HEK293 (cell line): ENCODE measurements around the gene AKT2.

ENCODE experiments used
- GLI4 ChIP-seq: fragments of 450-650 bp; formaldehyde crosslinking; IDR thresholded peaks from 2 replicates; pipeline ENCODE4 v1.5.1; 2016; ENCODE audit warnings: missing biosample characterization, missing genetic modification characterization
- KLF10 ChIP-seq: fragments of 450-650 bp; IDR thresholded peaks from 2 replicates; pipeline ENCODE4 v1.5.1; 2018; ENCODE audit warnings: missing biosample characterization, mild to moderate bottlenecking, missing genetic modification characterization
- MEIS1 ChIP-seq: sonication (generic); formaldehyde crosslinking; IDR thresholded peaks from 2 replicates; pipeline ENCODE4 v1.8.1; 2022; ENCODE audit warnings: missing genetic modification reagents, mild to moderate bottlenecking, borderline replicate concordance
- SP7 ChIP-seq: fragments of 450-650 bp; formaldehyde crosslinking; IDR thresholded peaks from 2 replicates; pipeline ENCODE4 v1.5.1; 2016; ENCODE audit warnings: missing biosample characterization, missing genetic modification characterization
- ZBTB17 ChIP-seq: fragments of 450-650 bp; formaldehyde crosslinking; IDR thresholded peaks from 2 replicates; pipeline ENCODE4 v1.5.1; 2016; ENCODE audit warnings: missing biosample characterization, missing genetic modification characterization
- ZBTB20 ChIP-seq: fragments of 450-650 bp; formaldehyde crosslinking; IDR thresholded peaks from 2 replicates; pipeline ENCODE4 v1.5.1; 2016; ENCODE audit warnings: missing biosample characterization, missing genetic modification characterization
- ZNF114 ChIP-seq: fragments of 450-650 bp; formaldehyde crosslinking; IDR thresholded peaks from 2 replicates; pipeline ENCODE4 v1.5.0; 2017; ENCODE audit warnings: missing biosample characterization, missing genetic modification characterization
- ZNF121 ChIP-seq: fragments of 450-650 bp; formaldehyde crosslinking; IDR thresholded peaks from 2 replicates; pipeline ENCODE4 v1.5.1; 2016; ENCODE audit warnings: missing biosample characterization, missing genetic modification characterization
- ZNF169 ChIP-seq: fragments of 450-650 bp; formaldehyde crosslinking; IDR thresholded peaks from 2 replicates; pipeline ENCODE4 v1.5.1; 2016; ENCODE audit warnings: missing biosample characterization, missing genetic modification characterization
- ZNF184 ChIP-seq: fragments of 450-650 bp; IDR thresholded peaks from 2 replicates; pipeline ENCODE4 v1.5.1; 2018; ENCODE audit warnings: missing biosample characterization, mild to moderate bottlenecking, missing genetic modification characterization
- ZNF221 ChIP-seq: fragments of 450-650 bp; formaldehyde crosslinking; IDR thresholded peaks from 2 replicates; pipeline ENCODE4 v1.5.1; 2017; ENCODE audit warnings: missing biosample characterization, missing genetic modification characterization, borderline replicate concordance
- ZNF324 ChIP-seq: fragments of 450-650 bp; formaldehyde crosslinking; IDR thresholded peaks from 2 replicates; pipeline ENCODE4 v1.5.1; 2016; ENCODE audit warnings: missing biosample characterization, missing genetic modification characterization
- ZNF354C ChIP-seq: fragments of 450-650 bp; formaldehyde crosslinking; IDR thresholded peaks from 2 replicates; pipeline ENCODE4 v1.5.1; 2016; ENCODE audit warnings: missing biosample characterization, missing genetic modification characterization, low read depth, borderline replicate concordance
- ZNF426 ChIP-seq: fragments of 450-650 bp; formaldehyde crosslinking; IDR thresholded peaks from 2 replicates; pipeline ENCODE4 v1.5.1; 2017; ENCODE audit warnings: missing biosample characterization, missing genetic modification characterization, mild to moderate bottlenecking, inconsistent platforms, moderate library complexity
- ZNF768 ChIP-seq: fragments of 450-650 bp; formaldehyde crosslinking; IDR thresholded peaks from 2 replicates; pipeline ENCODE4 v1.5.1; 2018; ENCODE audit warnings: missing biosample characterization, mild to moderate bottlenecking, missing genetic modification characterization
- ZNF791 ChIP-seq: fragments of 450-650 bp; formaldehyde crosslinking; IDR thresholded peaks from 2 replicates; pipeline ENCODE4 v1.5.1; 2016; ENCODE audit warnings: missing biosample characterization, missing genetic modification characterization
- ZNF830 ChIP-seq: fragments of 450-650 bp; IDR thresholded peaks from 2 replicates; pipeline ENCODE4 v1.5.0; 2018; ENCODE audit warnings: missing biosample characterization, missing genetic modification characterization, low read depth, mild to moderate bottlenecking, moderate library complexity
- TF ChIP-seq, protein P1 (sequence below): fragments of 450-650 bp; formaldehyde crosslinking; IDR thresholded peaks from 2 replicates; pipeline ENCODE4 v1.5.1; 2016; ENCODE audit warnings: missing biosample characterization, missing genetic modification characterization
- TF ChIP-seq, protein P2 (sequence below): fragments of 450-650 bp; formaldehyde crosslinking; IDR thresholded peaks from 2 replicates; pipeline ENCODE4 v1.5.1; 2016; ENCODE audit warnings: missing biosample characterization, missing genetic modification characterization
- TF ChIP-seq, protein P3 (sequence below): fragments of 450-650 bp; formaldehyde crosslinking; IDR thresholded peaks from 2 replicates; pipeline ENCODE4 v1.5.1; 2016; ENCODE audit warnings: missing biosample characterization, missing genetic modification characterization
- TF ChIP-seq, protein P4 (sequence below): fragments of 450-650 bp; formaldehyde crosslinking; IDR thresholded peaks from 2 replicates; pipeline ENCODE4 v1.5.1; 2017; ENCODE audit warnings: missing biosample characterization, missing genetic modification characterization
- TF ChIP-seq, protein P5 (sequence below): fragments of 450-650 bp; formaldehyde crosslinking; conservative IDR thresholded peaks from 2 replicates; pipeline ENCODE4 v1.5.1; 2016; ENCODE audit warnings: low read depth, missing biosample characterization, missing genetic modification characterization
- TF ChIP-seq, protein P6 (sequence below): fragments of 450-650 bp; formaldehyde crosslinking; IDR thresholded peaks from 2 replicates; pipeline ENCODE4 v1.5.1; 2017; ENCODE audit warnings: missing biosample characterization, mild to moderate bottlenecking, missing genetic modification characterization, moderate library complexity
- TF ChIP-seq, protein P7 (sequence below): fragments of 450-650 bp; formaldehyde crosslinking; IDR thresholded peaks from 2 replicates; pipeline ENCODE4 v1.5.1; 2016; ENCODE audit warnings: missing biosample characterization, missing genetic modification characterization

AKT2 gene

DNA sequence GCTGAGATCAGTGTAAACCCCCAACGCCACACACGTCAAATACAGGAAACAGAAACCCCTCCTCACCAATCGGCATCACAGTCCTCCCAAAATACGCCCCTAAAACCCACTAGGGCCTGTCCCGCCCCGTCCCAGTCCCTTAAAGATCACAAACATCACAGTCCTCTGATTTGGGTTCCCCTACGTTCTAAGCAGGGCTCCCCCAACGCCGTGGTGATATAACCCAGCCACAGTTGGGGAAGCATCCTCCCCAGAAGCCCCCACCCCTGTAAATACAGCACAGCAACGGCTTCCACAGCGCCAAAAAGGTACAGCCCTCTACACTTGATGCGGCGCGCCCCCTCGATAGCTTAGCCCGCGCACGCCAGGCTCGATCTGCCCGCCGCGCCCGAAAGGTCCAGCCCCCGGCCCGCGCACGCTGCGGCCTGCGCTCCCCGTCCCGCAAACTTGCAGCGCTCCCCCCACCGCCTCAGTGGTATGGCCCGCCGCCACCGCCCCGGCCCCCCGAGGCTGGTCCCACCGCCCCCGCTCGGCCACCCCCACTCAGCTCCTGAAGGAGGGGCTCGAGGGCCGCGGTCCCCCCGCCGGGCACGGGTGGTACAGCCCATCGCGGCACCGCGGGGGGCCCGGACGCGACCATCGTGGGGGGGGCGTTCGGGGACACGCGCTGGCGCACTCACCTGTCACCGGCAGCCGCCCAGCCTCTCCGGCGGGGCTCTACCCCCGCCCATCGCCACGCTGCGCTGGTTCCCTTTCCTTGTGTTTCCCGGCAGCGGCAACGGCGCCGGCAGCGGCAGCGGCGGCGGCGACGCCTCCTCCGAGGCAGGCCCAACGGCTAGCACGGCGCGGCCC lies at the start of gene AKT2 (continued):
- TF ChIP-seq ZNF324 = peak; percentile 29; the same call in 1 of the 2 replicates
- TF ChIP-seq ZNF121 (tag by site-specific recombination) = peak; percentile 11; the same call in 1 of the 2 replicates
- no peak for TF ChIP-seq ZNF791
- TF ChIP-seq, protein P1, sequence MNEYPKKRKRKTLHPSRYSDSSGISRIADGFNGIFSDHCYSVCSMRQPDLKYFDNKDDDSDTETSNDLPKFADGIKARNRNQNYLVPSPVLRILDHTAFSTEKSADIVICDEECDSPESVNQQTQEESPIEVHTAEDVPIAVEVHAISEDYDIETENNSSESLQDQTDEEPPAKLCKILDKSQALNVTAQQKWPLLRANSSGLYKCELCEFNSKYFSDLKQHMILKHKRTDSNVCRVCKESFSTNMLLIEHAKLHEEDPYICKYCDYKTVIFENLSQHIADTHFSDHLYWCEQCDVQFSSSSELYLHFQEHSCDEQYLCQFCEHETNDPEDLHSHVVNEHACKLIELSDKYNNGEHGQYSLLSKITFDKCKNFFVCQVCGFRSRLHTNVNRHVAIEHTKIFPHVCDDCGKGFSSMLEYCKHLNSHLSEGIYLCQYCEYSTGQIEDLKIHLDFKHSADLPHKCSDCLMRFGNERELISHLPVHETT (tag by site-specific recombination) = no peak
- peak; percentile 50 for TF ChIP-seq ZBTB20
- TF ChIP-seq, protein P2, sequence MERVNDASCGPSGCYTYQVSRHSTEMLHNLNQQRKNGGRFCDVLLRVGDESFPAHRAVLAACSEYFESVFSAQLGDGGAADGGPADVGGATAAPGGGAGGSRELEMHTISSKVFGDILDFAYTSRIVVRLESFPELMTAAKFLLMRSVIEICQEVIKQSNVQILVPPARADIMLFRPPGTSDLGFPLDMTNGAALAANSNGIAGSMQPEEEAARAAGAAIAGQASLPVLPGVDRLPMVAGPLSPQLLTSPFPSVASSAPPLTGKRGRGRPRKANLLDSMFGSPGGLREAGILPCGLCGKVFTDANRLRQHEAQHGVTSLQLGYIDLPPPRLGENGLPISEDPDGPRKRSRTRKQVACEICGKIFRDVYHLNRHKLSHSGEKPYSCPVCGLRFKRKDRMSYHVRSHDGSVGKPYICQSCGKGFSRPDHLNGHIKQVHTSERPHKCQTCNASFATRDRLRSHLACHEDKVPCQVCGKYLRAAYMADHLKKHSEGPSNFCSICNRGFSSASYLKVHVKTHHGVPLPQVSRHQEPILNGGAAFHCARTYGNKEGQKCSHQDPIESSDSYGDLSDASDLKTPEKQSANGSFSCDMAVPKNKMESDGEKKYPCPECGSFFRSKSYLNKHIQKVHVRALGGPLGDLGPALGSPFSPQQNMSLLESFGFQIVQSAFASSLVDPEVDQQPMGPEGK (tag by site-specific recombination) = peak; percentile 94
- TF ChIP-seq ZBTB17 = 0 out of 2 replicates have a peak, but pooled peaks have one; percentile 41
- TF ChIP-seq, protein P3, sequence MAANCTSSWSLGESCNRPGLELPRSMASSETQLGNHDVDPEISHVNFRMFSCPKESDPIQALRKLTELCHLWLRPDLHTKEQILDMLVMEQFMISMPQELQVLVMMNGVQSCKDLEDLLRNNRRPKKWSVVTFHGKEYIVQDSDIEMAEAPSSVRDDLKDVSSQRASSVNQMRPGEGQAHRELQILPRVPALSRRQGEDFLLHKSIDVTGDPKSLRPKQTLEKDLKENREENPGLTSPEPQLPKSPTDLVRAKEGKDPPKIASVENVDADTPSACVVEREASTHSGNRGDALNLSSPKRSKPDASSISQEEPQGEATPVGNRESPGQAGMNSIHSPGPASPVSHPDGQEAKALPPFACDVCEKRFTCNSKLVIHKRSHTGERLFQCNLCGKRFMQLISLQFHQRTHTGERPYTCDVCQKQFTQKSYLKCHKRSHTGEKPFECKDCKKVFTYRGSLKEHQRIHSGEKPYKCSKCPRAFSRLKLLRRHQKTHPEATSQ (tag by site-specific recombination) = peak; percentile 87
- TF ChIP-seq ZNF221 = peak; percentile 35; the same call in 1 of the 2 replicates
- TF ChIP-seq, protein P4, sequence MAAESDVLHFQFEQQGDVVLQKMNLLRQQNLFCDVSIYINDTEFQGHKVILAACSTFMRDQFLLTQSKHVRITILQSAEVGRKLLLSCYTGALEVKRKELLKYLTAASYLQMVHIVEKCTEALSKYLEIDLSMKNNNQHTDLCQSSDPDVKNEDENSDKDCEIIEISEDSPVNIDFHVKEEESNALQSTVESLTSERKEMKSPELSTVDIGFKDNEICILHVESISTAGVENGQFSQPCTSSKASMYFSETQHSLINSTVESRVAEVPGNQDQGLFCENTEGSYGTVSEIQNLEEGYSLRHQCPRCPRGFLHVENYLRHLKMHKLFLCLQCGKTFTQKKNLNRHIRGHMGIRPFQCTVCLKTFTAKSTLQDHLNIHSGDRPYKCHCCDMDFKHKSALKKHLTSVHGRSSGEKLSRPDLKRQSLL (tag by site-specific recombination) = peak; percentile 71; the same call in 1 of the 2 replicates
- TF ChIP-seq ZNF114 = no peak
- no peak for TF ChIP-seq ZNF768 (tag by site-specific recombination)
- TF ChIP-seq, protein P5, sequence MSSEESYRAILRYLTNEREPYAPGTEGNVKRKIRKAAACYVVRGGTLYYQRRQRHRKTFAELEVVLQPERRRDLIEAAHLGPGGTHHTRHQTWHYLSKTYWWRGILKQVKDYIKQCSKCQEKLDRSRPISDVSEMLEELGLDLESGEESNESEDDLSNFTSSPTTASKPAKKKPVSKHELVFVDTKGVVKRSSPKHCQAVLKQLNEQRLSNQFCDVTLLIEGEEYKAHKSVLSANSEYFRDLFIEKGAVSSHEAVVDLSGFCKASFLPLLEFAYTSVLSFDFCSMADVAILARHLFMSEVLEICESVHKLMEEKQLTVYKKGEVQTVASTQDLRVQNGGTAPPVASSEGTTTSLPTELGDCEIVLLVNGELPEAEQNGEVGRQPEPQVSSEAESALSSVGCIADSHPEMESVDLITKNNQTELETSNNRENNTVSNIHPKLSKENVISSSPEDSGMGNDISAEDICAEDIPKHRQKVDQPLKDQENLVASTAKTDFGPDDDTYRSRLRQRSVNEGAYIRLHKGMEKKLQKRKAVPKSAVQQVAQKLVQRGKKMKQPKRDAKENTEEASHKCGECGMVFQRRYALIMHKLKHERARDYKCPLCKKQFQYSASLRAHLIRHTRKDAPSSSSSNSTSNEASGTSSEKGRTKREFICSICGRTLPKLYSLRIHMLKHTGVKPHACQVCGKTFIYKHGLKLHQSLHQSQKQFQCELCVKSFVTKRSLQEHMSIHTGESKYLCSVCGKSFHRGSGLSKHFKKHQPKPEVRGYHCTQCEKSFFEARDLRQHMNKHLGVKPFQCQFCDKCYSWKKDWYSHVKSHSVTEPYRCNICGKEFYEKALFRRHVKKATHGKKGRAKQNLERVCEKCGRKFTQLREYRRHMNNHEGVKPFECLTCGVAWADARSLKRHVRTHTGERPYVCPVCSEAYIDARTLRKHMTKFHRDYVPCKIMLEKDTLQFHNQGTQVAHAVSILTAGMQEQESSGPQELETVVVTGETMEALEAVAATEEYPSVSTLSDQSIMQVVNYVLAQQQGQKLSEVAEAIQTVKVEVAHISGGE (tag by site-specific recombination) = peak; percentile 46
- TF ChIP-seq GLI4 = no peak
- TF ChIP-seq ZNF426 (tag by site-specific recombination) = no peak
- peak; percentile 56 for TF ChIP-seq SP7 (tag by site-specific recombination)
- TF ChIP-seq ZNF830 (tag by site-specific recombination) = no peak
- no peak for TF ChIP-seq ZNF169 (tag by site-specific recombination)
- TF ChIP-seq, protein P6, sequence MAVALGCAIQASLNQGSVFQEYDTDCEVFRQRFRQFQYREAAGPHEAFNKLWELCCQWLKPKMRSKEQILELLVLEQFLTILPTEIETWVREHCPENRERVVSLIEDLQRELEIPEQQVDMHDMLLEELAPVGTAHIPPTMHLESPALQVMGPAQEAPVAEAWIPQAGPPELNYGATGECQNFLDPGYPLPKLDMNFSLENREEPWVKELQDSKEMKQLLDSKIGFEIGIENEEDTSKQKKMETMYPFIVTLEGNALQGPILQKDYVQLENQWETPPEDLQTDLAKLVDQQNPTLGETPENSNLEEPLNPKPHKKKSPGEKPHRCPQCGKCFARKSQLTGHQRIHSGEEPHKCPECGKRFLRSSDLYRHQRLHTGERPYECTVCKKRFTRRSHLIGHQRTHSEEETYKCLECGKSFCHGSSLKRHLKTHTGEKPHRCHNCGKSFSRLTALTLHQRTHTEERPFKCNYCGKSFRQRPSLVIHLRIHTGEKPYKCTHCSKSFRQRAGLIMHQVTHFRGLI (tag by site-specific recombination) = peak; percentile 27; the same call in 1 of the 2 replicates
- TF ChIP-seq, protein P7, sequence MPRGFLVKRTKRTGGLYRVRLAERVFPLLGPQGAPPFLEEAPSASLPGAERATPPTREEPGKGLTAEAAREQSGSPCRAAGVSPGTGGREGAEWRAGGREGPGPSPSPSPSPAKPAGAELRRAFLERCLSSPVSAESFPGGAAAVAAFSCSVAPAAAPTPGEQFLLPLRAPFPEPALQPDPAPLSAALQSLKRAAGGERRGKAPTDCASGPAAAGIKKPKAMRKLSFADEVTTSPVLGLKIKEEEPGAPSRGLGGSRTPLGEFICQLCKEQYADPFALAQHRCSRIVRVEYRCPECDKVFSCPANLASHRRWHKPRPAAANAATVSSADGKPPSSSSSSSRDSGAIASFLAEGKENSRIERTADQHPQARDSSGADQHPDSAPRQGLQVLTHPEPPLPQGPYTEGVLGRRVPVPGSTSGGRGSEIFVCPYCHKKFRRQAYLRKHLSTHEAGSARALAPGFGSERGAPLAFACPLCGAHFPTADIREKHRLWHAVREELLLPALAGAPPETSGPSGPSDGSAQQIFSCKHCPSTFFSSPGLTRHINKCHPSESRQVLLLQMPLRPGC (tag by site-specific recombination) = 0 out of 2 replicates have a peak, but pooled peaks have one; percentile 25
- no peak for TF ChIP-seq ZNF354C (tag by site-specific recombination)
- peak; percentile 88 for TF ChIP-seq KLF10 (tag by site-specific recombination)
- no peak; the same call in none of the 2 replicates for TF ChIP-seq ZNF184 (tag by site-specific recombination)
- no peak for TF ChIP-seq MEIS1 (CRISPR knock-in tag)
